Measurements from ENCODE around the gene CC2D1A.

CC2D1A gene

GRCh38 chr19:13882836-13883235 is 23.2 kb upstream of the CC2D1A start:
- TF ChIP-seq NFIC (IDR thresholded peaks at IDR 0.05), result no peak
- TF ChIP-seq TAF1 (IDR thresholded peaks at IDR 0.05; ENCODE audit: low read depth), result no peak
- TF ChIP-seq, protein P1, sequence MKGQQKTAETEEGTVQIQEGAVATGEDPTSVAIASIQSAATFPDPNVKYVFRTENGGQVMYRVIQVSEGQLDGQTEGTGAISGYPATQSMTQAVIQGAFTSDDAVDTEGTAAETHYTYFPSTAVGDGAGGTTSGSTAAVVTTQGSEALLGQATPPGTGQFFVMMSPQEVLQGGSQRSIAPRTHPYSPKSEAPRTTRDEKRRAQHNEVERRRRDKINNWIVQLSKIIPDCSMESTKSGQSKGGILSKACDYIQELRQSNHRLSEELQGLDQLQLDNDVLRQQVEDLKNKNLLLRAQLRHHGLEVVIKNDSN (IDR thresholded peaks at IDR 0.05), result no peak
- no peak for TF ChIP-seq RAD21 (IDR thresholded peaks at IDR 0.05; ENCODE audit: low read depth)
- no peak for TF ChIP-seq CREB1 (IDR thresholded peaks at IDR 0.05; ENCODE audit: low read depth)
- TF ChIP-seq, protein P2, sequence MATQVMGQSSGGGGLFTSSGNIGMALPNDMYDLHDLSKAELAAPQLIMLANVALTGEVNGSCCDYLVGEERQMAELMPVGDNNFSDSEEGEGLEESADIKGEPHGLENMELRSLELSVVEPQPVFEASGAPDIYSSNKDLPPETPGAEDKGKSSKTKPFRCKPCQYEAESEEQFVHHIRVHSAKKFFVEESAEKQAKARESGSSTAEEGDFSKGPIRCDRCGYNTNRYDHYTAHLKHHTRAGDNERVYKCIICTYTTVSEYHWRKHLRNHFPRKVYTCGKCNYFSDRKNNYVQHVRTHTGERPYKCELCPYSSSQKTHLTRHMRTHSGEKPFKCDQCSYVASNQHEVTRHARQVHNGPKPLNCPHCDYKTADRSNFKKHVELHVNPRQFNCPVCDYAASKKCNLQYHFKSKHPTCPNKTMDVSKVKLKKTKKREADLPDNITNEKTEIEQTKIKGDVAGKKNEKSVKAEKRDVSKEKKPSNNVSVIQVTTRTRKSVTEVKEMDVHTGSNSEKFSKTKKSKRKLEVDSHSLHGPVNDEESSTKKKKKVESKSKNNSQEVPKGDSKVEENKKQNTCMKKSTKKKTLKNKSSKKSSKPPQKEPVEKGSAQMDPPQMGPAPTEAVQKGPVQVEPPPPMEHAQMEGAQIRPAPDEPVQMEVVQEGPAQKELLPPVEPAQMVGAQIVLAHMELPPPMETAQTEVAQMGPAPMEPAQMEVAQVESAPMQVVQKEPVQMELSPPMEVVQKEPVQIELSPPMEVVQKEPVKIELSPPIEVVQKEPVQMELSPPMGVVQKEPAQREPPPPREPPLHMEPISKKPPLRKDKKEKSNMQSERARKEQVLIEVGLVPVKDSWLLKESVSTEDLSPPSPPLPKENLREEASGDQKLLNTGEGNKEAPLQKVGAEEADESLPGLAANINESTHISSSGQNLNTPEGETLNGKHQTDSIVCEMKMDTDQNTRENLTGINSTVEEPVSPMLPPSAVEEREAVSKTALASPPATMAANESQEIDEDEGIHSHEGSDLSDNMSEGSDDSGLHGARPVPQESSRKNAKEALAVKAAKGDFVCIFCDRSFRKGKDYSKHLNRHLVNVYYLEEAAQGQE (IDR thresholded peaks at IDR 0.05; ENCODE audit: low read depth), result no peak
- no peak for TF ChIP-seq EGR1 (IDR thresholded peaks at IDR 0.05)
- TF ChIP-seq CEBPB (IDR thresholded peaks at IDR 0.05), result no peak
- TF ChIP-seq, protein P3, sequence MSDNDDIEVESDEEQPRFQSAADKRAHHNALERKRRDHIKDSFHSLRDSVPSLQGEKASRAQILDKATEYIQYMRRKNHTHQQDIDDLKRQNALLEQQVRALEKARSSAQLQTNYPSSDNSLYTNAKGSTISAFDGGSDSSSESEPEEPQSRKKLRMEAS (IDR thresholded peaks at IDR 0.05), result no peak
- TF ChIP-seq FOXM1 (IDR thresholded peaks at IDR 0.05; ENCODE audit: borderline replicate concordance, low read depth), result no peak
- no peak for TF ChIP-seq TCF12 (IDR thresholded peaks at IDR 0.05; ENCODE audit: low read depth)
- no peak for TF ChIP-seq EP300 (IDR thresholded peaks at IDR 0.05; ENCODE audit: borderline replicate concordance)
- no peak for TF ChIP-seq ZBTB7A (IDR thresholded peaks at IDR 0.05; ENCODE audit: low read depth)
- no peak for TF ChIP-seq YY1 (IDR thresholded peaks at IDR 0.05; ENCODE audit: low read depth)

- TF ChIP-seq TCF12 (IDR thresholded peaks at IDR 0.05; ENCODE audit: low read depth) (no peak), CREB1 (IDR thresholded peaks at IDR 0.05; ENCODE audit: low read depth) (no peak), EGR1 (IDR thresholded peaks at IDR 0.05) (no peak), EP300 (IDR thresholded peaks at IDR 0.05; ENCODE audit: borderline replicate concordance) (no peak)
- TF ChIP-seq, protein P3 (IDR thresholded peaks at IDR 0.05), result no peak
- TF ChIP-seq, protein P2 (IDR thresholded peaks at IDR 0.05; ENCODE audit: low read depth), result no peak
Observed at GRCh38 chr19:13883516-13884064, 22.4 kb upstream of the CC2D1A start.

- TF ChIP-seq ZBTB7A (IDR thresholded peaks at IDR 0.05; ENCODE audit: low read depth), result no peak
- TF ChIP-seq TAF1 (IDR thresholded peaks at IDR 0.05; ENCODE audit: low read depth), result no peak
- TF ChIP-seq, protein P1 (IDR thresholded peaks at IDR 0.05), result no peak
- TF ChIP-seq, protein P3 (IDR thresholded peaks at IDR 0.05), result peak; percentile 36; the same call in 1 of the 2 replicates
Observed at GRCh38 chr19:13884726-13885591, 21.0 kb upstream of the CC2D1A start.

DNA sequence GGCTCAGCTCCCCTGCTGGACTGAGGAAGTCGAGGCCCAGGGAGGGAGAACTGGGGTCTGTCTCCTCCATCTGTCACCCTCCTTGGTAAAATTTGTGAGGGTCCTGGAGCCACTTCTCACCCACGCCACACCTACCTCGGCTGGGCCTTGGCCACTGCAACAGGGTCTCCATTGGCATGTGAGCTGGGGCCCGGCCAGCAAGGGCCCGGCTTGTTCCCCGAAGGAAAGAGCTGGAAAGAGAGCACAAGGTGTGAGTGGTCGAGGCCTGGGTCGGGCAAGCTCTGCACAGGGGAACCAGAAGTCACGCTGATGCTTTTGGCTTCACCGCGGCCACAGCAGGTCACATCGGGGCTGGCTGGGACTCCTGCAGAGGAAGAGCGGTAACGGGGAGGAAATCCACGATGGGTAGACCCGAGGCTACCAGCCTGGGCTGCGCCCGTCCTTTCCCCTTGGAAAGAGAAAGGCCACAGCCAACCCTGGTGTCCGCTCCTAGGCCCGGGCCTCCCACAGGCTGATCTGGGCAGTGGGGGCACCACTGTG is 20.1 kb upstream of the CC2D1A start:
- no peak for TF ChIP-seq YY1 (IDR thresholded peaks at IDR 0.05; ENCODE audit: low read depth)
- TF ChIP-seq EP300 (IDR thresholded peaks at IDR 0.05; ENCODE audit: borderline replicate concordance), result no peak
- TF ChIP-seq RAD21 (IDR thresholded peaks at IDR 0.05; ENCODE audit: low read depth), result no peak
- TF ChIP-seq EGR1 (IDR thresholded peaks at IDR 0.05), result no peak
- TF ChIP-seq TCF12 (IDR thresholded peaks at IDR 0.05; ENCODE audit: low read depth), result no peak
- no peak for TF ChIP-seq CREB1 (IDR thresholded peaks at IDR 0.05; ENCODE audit: low read depth)
- TF ChIP-seq, protein P2 (IDR thresholded peaks at IDR 0.05; ENCODE audit: low read depth), result no peak
- TF ChIP-seq, protein P3 (IDR thresholded peaks at IDR 0.05), result no peak
- no peak for TF ChIP-seq ZBTB7A (IDR thresholded peaks at IDR 0.05; ENCODE audit: low read depth)
- no peak for TF ChIP-seq CEBPB (IDR thresholded peaks at IDR 0.05)
- TF ChIP-seq TAF1 (IDR thresholded peaks at IDR 0.05; ENCODE audit: low read depth), result no peak
- TF ChIP-seq, protein P1 (IDR thresholded peaks at IDR 0.05), result no peak
- no peak for TF ChIP-seq NFIC (IDR thresholded peaks at IDR 0.05)
- no peak for TF ChIP-seq FOXM1 (IDR thresholded peaks at IDR 0.05; ENCODE audit: borderline replicate concordance, low read depth)
- no peak for TF ChIP-seq TEAD4 (IDR thresholded peaks at IDR 0.05)

Measured in Ishikawa (cell line).